ENCODE results near the gene CD84.

The CD84 gene

DNA sequence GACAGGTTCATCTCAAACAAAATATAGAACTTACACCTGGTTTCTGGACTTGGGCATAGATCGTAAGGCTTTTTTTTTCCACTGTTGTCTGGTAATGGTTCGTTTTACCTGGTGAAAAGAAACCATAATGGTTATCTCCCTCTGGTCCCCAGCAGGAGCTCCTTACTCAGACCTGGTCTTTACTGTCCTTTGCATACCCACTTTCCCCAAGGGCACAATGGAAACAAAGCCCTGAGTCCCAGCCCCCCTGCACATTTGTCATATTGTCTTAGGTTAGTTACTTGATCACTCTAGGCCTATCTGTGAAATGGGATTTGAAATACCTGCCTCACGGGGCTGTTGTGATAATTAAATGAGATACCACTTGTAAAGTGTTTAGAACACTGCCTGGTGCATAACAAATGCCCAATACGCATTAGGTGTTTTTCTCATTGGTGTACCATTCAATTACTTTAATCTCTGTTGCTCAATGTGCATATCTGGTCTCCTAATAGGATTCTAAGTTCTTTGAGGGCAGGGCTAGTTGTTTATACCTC, 40.5 kb upstream of the CD84 start:
- H3K9me3 Mint-ChIP-seq = no peaks in the 10 kb centered on the region
- H3K36me3 Mint-ChIP-seq (ENCODE audit: low read depth) = peaks cover 92% of the 10 kb centered on the region
- H3K27ac Mint-ChIP-seq = peak overlapping the region; percentile 76
- H3K4me1 Mint-ChIP-seq (ENCODE audit: low read depth) = peaks cover 80% of the 10 kb centered on the region
- H3K27me3 Mint-ChIP-seq = no peaks in the 10 kb centered on the region
- DNase-seq = no peak
- H3K4me3 Mint-ChIP-seq = no peak overlapping the region

DNA sequence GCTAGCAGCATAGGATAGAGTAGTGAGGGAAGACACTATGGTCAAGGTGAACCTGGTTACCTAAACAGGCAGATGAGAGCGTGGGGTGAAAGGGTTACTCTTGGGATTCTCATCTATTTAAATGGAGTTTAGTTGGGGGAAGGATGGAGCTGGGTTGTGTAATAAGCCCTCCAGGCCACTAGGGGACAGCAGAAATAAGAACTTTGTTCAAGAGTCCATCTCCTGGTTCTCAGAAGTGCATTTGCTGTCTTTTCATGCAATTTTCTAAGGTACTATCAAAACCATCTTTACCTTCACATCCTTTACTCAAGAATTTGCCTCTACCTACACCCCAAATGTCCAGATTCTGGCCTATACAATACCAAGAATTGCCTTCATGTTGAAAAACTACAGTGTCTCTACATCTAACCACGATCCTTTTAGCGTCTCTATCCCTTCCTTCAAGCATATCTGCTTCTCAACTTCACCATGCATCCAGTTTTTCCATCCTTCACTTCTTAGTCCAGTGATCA, 39.5 kb upstream of the CD84 start:
- H3K4me1 Mint-ChIP-seq (ENCODE audit: low read depth) = peaks cover 73% of the 10 kb centered on the region
- no peak overlapping the region for H3K4me3 Mint-ChIP-seq

DNA sequence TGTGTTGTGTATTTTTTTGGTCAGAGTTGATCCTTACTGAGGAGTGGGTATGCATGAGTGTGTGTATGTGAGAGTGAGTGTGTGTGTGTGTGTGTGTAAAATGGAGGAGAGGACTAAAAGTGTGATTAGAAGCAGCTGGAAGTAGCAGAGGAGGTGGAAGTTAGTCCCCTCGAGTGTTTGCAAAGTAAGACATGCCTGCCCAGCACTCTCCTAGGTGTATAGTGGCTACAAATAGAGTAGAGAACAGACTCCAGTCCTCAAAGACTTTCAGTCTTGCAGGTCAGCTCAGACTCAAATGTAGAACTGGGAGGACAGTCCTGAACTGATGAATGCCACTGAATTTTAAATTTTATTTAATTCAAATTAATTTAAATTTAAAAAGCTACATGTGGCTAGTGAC, 39.0 kb upstream of the CD84 start:
- peaks cover 89% of the 10 kb centered on the region for H3K36me3 Mint-ChIP-seq (ENCODE audit: low read depth)
- H3K27me3 Mint-ChIP-seq = no peaks in the 10 kb centered on the region
- DNase-seq = no peak
- H3K9me3 Mint-ChIP-seq = no peaks in the 10 kb centered on the region
- no peak overlapping the region for H3K4me3 Mint-ChIP-seq
- H3K4me1 Mint-ChIP-seq (ENCODE audit: low read depth) = peaks cover 72% of the 10 kb centered on the region
- peak overlapping the region; percentile 38 for H3K27ac Mint-ChIP-seq

More for the DNA sequence above, 39.5 kb upstream of the CD84 start:
- Mint-ChIP-seq H3K9me3 (no peaks in the 10 kb centered on the region), H3K27ac (peak overlapping the region; percentile 79), H3K36me3 (ENCODE audit: low read depth) (peaks cover 89% of the 10 kb centered on the region), H3K27me3 (no peaks in the 10 kb centered on the region)
- DNase-seq = no peak

DNA sequence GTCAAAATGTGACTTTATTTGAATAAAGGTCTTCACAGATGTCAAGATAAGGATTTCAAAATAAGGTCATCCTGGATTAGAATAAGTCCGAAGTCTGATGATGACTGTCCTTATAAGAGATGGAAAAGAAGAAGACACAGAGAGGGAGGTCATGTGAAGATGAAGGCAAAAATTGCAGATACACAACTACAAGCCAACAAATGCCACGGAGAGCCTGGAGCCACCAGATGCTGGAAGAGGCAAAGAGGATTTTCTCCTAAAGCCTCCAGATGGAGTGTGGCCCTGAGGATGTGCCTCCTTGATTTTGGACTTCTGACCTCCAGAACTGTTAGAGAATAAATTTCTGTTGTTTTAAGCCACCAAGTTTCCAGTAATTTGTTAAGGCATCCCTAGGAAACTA, 36.4 kb upstream of the CD84 start:
- Mint-ChIP-seq H3K4me3 (no peak overlapping the region), H3K27ac (peak overlapping the region; percentile 40), H3K4me1 (ENCODE audit: low read depth) (peaks cover 64% of the 10 kb centered on the region)

DNA sequence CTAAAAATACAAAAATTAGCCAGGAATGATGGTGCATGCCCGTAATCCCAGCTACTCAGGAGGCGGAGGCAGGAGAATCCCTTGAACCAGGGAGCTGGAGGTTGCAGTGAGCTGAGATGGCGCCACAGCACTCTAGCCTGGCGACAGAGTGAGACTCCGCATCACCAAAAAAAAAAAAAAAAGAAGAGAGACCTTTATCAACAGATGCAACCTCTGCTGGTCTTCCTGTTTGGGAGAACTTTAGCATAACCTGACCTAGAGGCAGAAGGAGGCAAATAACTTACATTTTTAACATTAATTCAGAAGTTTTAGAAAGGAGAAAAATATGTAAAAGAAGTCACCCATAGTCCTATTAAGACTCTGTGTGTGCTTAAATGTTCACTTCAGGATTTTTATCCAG, 35.1 kb upstream of the CD84 start:
- H3K36me3 Mint-ChIP-seq (ENCODE audit: low read depth) = peaks cover 93% of the 10 kb centered on the region
- H3K9me3 Mint-ChIP-seq = no peaks in the 10 kb centered on the region
- no peaks in the 10 kb centered on the region for H3K27me3 Mint-ChIP-seq
- peaks cover 64% of the 10 kb centered on the region for H3K4me1 Mint-ChIP-seq (ENCODE audit: low read depth)
- H3K4me3 Mint-ChIP-seq = no peak overlapping the region
- no peak for DNase-seq
- H3K27ac Mint-ChIP-seq = peak overlapping the region; percentile 73

More for the DNA sequence above, 36.4 kb upstream of the CD84 start:
- peaks cover 91% of the 10 kb centered on the region for H3K36me3 Mint-ChIP-seq (ENCODE audit: low read depth)
- no peak for DNase-seq
- H3K27me3 Mint-ChIP-seq = no peaks in the 10 kb centered on the region
- no peaks in the 10 kb centered on the region for H3K9me3 Mint-ChIP-seq

DNA sequence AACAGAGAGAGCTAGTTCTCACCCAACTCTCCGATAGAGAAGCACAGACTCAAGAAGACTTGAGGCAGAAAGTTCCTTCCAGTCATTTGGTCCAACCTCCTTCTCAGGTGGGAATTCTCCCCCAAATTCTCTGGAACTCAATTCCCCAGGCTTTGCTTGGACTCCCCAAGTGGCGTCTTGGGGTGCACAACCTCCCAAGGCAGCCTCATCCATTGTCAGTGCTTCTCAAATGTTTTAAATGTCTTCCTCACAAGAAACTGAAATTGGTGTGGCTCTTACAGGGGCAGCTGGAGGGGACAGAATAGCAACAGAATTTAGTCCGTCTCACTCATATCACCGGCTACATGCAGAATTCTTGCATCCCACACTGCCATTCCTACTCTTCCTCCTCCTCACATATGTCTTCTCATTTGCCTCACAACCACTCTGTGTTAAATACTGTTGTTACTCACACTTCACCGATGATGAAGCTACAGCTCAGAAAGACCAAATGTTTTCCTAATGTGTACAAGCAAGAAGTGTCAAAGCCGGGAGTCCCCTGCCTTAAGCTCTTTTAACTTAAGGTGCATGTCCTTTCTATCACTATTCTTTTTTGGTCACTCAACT, 33.4 kb upstream of the CD84 start:
- Mint-ChIP-seq H3K9me3 (no peaks in the 10 kb centered on the region), H3K27me3 (no peaks in the 10 kb centered on the region), H3K4me1 (ENCODE audit: low read depth) (peaks cover 67% of the 10 kb centered on the region), H3K27ac (peak overlapping the region; percentile 88), H3K36me3 (ENCODE audit: low read depth) (peaks cover 95% of the 10 kb centered on the region), H3K4me3 (no peak overlapping the region)
- no peak for DNase-seq

DNA sequence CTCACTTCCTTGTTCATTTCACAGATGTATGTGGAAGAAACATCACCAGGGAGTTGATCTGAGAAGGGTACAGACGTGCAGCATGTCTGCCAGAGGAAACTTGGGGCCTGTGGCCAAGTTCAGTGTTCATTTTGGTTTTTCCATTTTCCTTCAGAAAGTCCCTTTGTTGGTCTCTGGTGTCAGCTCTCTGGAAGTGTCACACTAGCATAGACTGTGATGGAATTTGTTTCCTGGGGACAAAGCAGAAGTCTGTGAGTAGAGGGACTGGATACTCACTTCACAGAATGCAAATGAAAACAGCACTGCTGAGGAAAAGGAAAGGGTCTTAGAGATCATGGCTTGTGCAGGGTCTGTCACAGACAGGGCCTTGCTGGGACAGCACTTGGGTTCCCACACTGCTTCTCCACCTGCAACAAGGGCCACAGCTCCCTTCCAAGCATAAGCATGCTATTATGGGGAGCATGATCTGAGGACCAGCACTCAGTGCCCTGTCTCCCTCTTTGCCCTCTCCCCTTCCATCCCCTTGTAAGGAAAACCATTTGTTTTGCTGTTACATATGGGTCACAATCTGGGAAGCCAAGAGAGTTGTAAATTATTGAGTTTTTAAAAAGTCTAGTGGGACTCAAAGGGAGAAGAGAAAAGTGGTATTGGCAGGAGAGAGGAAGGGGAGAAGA, 31.4 kb upstream of the CD84 start:
- peaks cover 94% of the 10 kb centered on the region for H3K36me3 Mint-ChIP-seq (ENCODE audit: low read depth)
- H3K4me3 Mint-ChIP-seq = no peak overlapping the region
- H3K27me3 Mint-ChIP-seq = no peaks in the 10 kb centered on the region
- peaks cover 75% of the 10 kb centered on the region for H3K4me1 Mint-ChIP-seq (ENCODE audit: low read depth)
- DNase-seq = no peak
- peak overlapping the region; percentile 91 for H3K27ac Mint-ChIP-seq
- H3K9me3 Mint-ChIP-seq = no peaks in the 10 kb centered on the region

DNA sequence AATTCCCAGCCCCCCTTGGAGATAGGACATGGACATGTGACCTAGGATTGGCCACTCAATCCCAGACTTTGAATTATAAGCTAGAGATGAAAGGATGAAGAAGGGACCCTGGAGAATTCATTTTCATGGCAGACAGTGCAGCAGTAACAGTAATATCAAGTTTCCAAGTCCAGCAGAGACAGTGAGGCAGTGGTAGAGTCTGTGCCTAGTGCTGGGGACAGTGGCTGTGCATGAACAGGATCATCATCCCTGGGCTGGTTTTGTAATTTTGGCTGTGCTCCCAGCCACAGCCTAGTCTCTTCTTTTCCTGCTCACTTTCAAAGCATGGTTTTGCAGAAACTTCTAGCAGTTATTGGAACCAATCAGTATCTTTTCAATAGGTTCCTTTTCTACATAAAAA, 29.6 kb upstream of the CD84 start:
- DNase-seq = no peak
- H3K36me3 Mint-ChIP-seq (ENCODE audit: low read depth) = peaks cover 98% of the 10 kb centered on the region
- H3K4me1 Mint-ChIP-seq (ENCODE audit: low read depth) = peaks cover 77% of the 10 kb centered on the region
- H3K27me3 Mint-ChIP-seq = no peaks in the 10 kb centered on the region
- H3K9me3 Mint-ChIP-seq = peaks cover 9% of the 10 kb centered on the region
- peak overlapping the region; percentile 90 for H3K27ac Mint-ChIP-seq
- H3K4me3 Mint-ChIP-seq = no peak overlapping the region

DNA sequence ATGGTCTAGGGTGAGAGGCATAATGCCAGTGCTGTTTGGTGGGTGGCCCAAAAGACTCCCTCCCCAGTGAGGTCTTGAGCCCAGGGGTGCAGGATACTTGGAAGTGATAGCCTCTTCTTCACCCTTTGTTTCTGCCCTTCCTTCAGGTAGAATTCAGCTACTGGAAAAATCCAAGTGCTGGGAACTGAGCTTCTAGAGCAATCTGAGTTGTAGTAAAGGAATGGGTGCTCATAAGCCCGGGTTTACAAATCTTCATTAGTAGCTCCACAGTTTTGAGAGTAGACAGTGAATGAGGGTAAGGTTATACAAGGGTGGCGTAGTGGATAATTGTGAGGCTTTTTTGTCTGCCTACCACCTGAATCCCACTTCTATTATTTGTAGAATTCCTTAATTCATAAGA, 29.2 kb upstream of the CD84 start:
- Mint-ChIP-seq H3K4me1 (ENCODE audit: low read depth) (peaks cover 75% of the 10 kb centered on the region), H3K36me3 (ENCODE audit: low read depth) (peaks cover 95% of the 10 kb centered on the region)

DNA sequence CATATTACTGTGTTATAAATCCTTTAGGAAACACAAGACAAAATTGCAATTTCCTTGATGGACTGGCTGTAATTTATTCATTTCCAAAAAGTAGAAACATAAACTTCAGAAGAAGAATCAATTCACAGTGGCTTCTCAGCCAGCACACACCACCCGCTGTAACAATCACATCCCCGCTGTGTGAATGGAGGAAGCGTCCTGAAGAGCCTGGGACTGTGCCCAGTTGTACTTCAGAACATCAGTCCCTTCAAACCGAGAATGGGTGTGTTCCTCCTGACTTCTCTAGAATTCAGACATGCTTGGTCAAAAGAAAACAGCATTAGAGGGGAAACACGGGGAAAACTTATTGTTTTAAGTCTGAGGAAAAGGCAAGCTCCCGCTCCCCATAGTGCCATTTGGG, 28.8 kb upstream of the CD84 start:
- H3K4me3 Mint-ChIP-seq = no peak overlapping the region
- peaks cover 91% of the 10 kb centered on the region for H3K36me3 Mint-ChIP-seq (ENCODE audit: low read depth)

More for the DNA sequence above, 29.2 kb upstream of the CD84 start:
- H3K27ac Mint-ChIP-seq = peak overlapping the region; percentile 90
- no peak overlapping the region for H3K4me3 Mint-ChIP-seq
- peaks cover 10% of the 10 kb centered on the region for H3K9me3 Mint-ChIP-seq
- no peaks in the 10 kb centered on the region for H3K27me3 Mint-ChIP-seq
- DNase-seq = no peak

DNA sequence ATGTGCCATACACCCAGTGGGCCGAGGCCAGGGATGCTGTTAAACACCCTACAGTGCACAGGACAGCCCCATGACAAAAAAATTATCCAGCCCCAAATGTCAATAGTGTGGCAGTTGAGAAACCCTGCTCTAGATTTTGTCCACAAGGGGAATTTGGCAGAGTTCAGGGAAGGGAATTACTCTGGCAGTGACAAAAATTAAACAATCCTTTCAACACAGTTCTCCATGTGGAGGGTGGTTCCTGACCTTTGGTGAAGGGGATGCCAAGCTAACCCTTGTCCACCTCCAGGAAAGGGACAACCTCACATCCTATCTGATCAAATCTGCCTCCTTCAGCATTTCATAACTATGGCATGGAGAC, 28.4 kb upstream of the CD84 start:
- no peak overlapping the region for H3K4me3 Mint-ChIP-seq
- H3K36me3 Mint-ChIP-seq (ENCODE audit: low read depth) = peaks cover 89% of the 10 kb centered on the region
- no peaks in the 10 kb centered on the region for H3K27me3 Mint-ChIP-seq
- peaks cover 16% of the 10 kb centered on the region for H3K9me3 Mint-ChIP-seq
- peak overlapping the region; percentile 90 for H3K27ac Mint-ChIP-seq
- peaks cover 67% of the 10 kb centered on the region for H3K4me1 Mint-ChIP-seq (ENCODE audit: low read depth)
- no peak for DNase-seq

More for the DNA sequence above, 28.8 kb upstream of the CD84 start:
- Mint-ChIP-seq H3K27ac (peak overlapping the region; percentile 90), H3K27me3 (no peaks in the 10 kb centered on the region), H3K4me1 (ENCODE audit: low read depth) (peaks cover 70% of the 10 kb centered on the region), H3K9me3 (peaks cover 13% of the 10 kb centered on the region)
- DNase-seq = no peak

DNA sequence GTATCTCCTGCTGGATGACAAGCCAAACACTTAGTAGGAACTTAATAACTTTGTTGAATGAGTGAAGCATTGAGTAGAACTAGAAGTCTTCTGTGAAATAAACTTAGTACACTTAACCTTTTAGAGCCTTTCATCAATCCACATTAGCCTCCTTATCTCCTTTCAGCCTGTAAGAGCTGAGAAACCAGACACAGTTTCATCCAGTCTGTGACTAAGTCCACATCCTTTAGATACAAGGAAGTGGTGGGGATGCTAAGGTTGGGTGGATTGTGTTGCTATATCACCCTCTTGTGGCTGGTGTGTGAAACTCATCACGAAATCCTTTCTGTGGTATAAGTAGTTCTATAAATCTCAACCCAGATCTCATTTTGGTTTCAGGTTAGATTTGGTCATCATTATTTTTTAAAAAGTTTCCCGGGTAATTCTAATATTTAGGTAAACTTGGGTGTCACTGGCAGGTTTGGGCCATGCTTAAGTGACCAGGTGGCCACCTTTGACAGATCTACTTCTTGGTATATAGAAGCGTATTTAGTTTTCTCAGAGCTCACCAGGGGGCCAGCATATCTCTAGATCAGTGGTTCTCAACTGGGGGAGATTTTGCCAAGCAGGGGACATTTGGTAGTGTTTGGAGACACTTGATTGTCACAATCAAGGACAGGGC, 27.8 kb upstream of the CD84 start:
- Mint-ChIP-seq H3K27ac (peak overlapping the region; percentile 90), H3K9me3 (peaks cover 18% of the 10 kb centered on the region), H3K27me3 (no peaks in the 10 kb centered on the region), H3K36me3 (ENCODE audit: low read depth) (peaks cover 86% of the 10 kb centered on the region), H3K4me1 (ENCODE audit: low read depth) (peaks cover 64% of the 10 kb centered on the region), H3K4me3 (peak overlapping the region; percentile 10)
- DNase-seq = no peak

DNA sequence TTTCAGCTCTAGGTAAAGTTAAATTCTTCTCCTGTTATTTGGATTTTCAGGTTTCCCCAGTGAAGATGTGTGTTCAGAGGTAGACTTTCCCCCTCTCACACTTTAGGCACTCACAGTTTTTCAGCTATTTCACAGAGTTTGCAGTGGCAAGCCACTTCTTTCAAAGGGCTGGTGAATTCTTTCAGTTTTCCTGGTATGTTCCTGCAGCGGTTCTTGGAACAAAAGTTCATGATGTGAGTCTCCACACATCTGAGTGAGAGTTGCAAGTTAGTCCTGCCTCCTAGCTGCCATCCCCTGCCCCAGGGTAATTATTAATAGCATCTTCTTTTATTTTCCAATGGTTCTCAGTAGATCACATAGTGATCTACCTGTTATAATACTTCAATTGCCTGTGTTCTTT, 27.3 kb upstream of the CD84 start:
- peaks cover 64% of the 10 kb centered on the region for H3K4me1 Mint-ChIP-seq (ENCODE audit: low read depth)
- peak overlapping the region; percentile 90 for H3K27ac Mint-ChIP-seq
- peaks cover 85% of the 10 kb centered on the region for H3K36me3 Mint-ChIP-seq (ENCODE audit: low read depth)
- no peaks in the 10 kb centered on the region for H3K27me3 Mint-ChIP-seq
- H3K4me3 Mint-ChIP-seq = peak overlapping the region; percentile 10
- peaks cover 24% of the 10 kb centered on the region for H3K9me3 Mint-ChIP-seq
- DNase-seq = no peak

DNA sequence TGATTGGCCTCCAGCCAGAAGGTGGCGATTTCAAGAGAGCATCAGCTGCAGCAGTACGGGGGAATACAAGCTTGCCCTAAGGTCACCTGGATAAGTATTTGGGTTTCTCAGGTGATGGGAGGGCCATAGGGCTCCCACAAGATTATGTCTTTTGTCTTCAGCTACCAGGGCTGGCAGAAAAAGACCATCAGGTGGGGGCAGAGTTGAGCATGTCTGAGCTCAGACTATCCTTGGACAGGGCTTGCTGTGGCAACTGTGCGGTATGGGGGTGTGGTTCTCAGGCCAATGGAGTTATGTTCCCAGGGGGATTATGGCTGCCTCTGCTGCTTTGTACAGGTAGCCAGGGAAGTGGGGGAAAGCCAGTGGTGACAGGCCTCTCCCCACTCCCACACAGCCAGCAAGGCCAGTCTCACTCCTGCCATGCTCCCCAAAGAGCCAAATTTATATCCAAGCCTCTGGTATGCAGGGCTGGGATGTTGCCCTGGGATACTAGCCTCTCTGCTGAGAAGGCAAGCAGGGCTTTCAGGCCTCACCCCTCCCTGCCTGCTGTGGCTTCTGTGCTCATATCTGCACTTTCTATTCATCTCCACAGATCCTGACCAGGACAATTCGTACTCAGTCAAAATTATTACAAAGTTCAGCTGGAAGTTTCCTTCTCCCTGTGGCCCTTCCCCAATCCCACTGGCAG, 26.6 kb upstream of the CD84 start:
- peaks cover 84% of the 10 kb centered on the region for H3K36me3 Mint-ChIP-seq (ENCODE audit: low read depth)
- H3K4me1 Mint-ChIP-seq (ENCODE audit: low read depth) = peaks cover 58% of the 10 kb centered on the region
- H3K27me3 Mint-ChIP-seq = no peaks in the 10 kb centered on the region
- DNase-seq = no peak
- peaks cover 30% of the 10 kb centered on the region for H3K9me3 Mint-ChIP-seq
- H3K4me3 Mint-ChIP-seq = no peak overlapping the region
- peak overlapping the region; percentile 90 for H3K27ac Mint-ChIP-seq
